Ureter (tissue), 1 donor: Measurements from ENCODE around the gene RAPGEF1. TPM values are rescaled to one million over a fixed set of nuclear protein-coding genes. Genes with fewer than 3 reads are reported as not detected.

Experiments used
- DNase-seq: peaks from one replicate; pipeline ENCODE4 v3.0.0-alpha.2; 2020; ENCODE audit warnings: low spot score
- total RNA-seq: library from RNA; stranded (reverse); gene quantifications from one replicate; pipeline ENCODE4 v1.2.4, GENCODE V29; 2023
- donor health status: DM: yes; HTN: yes; CAD: no.

The RAPGEF1 gene
- total RNA-seq, 1 donor from 2014 or later: 64.9 TPM

DNA sequence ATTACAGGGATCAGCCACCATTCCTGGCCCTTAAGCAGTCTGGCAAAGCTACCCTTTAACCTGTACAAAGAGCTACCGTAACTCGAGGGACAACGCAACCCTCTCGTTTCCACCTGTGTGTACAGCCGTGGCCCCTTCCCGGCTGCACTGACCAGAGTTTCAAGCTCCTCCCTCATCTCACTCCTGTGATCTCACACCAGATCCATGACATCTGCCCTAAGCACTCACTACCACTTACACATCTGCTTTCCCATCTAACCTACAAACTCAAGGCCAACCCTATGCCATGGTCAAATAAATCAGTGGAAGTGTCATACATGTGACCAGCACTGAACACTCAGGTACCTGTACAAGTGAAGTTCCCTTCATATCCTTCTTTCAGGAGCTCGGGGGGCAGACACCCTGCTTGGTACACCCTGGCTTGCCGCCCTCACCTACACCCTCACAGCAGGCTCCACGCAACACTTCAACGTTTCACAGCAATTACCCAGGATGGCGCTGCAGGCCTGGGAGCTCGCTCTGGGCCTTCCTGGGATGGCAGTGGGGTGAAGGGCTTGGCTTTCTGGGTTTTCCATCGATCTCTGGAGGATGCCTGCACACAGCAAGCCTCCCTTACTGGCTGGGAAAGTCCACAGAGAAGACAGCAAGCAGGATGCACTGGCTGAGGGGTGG is 132.8 kb downstream of the RAPGEF1 start:
- DNase-seq: no peak

GRCh38 chr9:131605770-131606590 is 133.9 kb downstream of the RAPGEF1 start:
- DNase-seq: no peak

DNA sequence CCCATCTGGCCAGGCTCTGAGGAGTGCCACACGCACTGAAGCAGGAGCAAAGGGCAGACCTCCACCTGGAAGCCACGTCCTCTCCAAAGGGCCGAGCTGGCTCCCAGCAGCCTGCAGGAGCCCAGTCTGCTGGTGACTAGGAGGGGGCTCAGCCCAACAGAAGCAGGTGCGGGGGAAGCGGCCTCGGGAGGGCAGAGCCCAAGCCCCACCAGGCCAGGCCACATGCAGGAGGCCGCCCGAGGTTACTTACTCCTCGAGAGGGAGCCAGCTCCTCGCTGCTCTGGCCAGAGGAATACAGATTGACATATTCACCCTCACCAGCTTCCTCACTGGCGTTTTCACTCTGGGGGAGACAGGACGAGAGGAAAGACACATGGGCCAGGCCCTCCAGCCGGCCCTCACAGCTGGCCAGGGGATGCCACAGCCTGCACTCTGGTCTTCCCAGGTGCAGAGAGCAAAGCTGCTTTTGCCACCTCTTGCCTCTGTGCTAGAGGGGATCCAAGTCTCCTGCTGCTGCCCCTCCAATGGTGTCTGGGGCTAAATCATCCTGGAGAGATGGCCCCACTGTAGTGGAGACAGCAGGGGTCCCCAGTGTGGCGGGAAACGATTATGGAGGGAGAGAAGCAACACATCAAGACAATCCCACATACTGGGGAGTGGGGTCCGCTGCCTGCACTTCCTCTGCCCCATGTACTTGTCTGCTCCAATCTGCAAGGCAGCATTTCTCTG is 136.0 kb downstream of the RAPGEF1 start:
- no peak for DNase-seq

- DNase-seq: no peak
These were observed 136.7 kb downstream of the RAPGEF1 start for GRCh38 chr9:131603199-131603598.

GRCh38 chr9:131601683-131602181 is 138.1 kb downstream of the RAPGEF1 start:
- no peak for DNase-seq

- DNase-seq: no peak
These were observed 141.8 kb downstream of the RAPGEF1 start for GRCh38 chr9:131598121-131598520.

DNA sequence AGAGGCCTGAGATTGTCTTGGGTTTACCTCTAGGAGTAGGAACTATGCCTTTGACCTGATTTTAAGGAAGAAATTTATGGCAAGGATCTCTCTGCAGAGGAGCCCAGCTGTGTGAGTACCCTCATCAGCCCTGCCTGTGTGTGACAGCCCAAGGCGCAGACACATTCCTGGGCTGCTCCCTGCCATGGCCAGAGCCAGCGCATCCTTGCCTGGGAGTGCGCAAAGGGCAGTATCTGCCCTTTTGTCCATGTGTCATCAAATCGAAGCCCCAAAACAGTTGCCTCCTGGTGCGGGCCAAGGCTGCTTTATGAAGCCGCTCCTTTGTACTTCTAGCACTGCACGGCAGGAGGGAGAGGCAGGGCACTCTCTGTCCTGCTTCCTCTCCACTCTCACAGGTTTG is 142.6 kb downstream of the RAPGEF1 start:
- DNase-seq: no peak

GRCh38 chr9:131596430-131596743 is 143.5 kb downstream of the RAPGEF1 start:
- DNase-seq: no peak

DNA sequence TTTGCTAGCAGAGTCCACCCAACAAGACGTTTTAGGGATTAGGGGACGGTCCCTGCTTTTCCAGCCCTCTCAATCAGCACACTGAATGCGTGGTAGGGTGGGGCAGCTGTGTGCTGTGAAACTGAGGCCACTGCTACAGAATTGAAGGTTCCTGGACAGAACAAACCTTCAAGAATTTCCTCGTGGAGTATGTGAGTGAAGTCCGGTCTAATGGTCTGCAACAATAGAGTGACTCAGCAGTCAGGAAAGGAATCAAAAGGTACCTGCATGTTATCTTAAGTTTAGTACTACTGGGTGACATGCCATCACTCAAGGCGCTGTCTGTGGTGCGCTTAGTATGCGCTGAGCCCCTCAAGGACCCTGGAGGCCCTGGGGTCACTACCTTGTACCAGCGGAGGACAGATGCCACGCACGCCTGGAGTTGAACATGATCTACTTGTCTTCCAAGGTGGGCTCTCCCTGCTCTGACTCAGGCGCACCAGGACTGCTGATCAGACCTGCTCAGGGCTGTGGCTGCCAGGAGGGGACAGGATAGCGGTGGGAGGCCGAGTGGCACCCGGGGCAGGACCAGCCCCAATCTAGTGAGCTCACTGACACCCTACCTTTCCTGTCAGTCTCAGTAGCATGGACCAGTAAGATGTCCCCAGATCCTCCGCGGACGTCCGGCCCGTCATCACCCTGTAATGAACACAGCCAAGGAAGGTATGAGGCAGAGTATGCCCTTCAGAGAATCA is 144.0 kb downstream of the RAPGEF1 start:
- no peak for DNase-seq

- DNase-seq: no peak
These were observed 144.8 kb downstream of the RAPGEF1 start for GRCh38 chr9:131594906-131595665.

- DNase-seq: no peak
These were observed 145.8 kb downstream of the RAPGEF1 start for GRCh38 chr9:131593936-131594665.

DNA sequence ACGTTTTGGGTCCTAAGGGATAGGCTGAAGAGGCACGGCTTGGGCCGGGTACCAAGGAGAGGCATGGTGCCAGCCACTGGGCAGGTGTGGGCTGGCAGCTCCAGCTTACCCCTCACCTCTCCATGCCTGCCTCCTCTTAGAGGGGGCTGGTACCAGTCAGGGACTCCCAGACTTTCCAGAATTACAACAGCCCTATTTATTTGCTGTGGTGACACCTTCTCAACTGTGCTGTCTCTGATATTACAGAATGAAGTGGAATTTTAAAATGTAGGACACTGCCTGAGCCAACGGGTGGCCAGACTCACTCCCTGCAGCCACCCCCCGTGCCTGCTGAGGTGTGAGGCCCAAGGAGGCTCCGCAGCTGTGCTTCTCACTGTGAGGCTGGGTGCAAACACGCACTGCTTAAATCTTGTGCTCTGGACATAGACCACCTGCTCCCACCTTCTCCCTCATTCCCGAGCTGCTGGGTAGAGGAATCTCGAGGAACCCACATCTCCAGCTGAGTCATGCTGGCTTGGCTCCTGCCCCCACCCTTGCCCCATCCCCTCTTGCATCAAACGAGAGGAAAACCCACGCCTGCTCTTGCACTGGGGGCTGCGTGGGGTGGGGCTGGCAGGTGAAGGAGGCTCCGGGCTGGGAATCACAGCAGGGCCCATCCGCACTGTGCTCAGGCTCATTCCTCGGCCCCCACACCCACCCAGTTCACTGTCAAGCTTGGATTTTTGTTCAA is 146.6 kb downstream of the RAPGEF1 start:
- no peak for DNase-seq

- no peak for DNase-seq
These were observed 148.0 kb downstream of the RAPGEF1 start for GRCh38 chr9:131591845-131592208.

DNA sequence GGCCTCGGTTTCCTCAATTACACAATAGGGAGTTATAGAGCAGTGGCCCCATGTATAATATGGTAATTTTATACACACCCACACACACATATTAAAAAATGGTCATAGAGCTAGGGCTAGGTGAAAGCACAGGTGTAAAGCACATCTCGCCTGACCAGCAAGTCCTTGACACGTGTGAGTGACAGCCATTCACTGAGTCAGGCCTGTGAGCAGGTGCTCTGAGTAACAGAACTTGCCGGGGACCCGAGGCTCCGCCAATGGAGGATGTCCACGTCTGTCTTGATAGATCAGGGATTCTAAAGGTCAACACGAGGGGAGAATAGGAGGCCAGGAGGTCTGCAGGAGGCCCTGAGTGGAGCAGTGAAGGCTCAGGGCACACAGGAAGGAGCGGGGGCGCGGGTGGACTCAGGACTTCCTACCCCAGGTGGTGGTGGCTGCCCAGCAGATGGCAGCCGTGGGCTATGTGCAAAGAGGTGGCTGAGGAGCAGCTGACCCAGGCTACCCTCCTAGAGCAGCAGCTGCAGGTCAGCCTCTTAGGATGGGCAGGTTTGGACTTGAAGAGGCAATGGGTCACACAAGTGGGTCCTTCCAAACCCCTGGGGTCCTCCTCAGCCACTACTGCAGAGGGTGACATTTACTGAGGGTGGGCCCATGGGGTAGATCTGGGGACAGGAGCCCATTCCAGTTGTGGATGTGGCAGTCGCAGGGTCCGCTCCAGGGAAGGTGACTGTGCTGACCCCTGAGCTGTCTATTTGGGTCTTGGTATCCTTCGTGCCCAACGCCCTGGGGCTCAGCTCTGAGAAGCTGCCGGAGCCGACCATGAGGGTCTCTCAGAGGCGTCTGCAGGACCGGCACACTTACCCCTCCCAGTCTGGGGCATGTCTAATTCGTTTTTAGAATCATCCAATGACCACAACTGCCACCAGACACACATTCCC is 148.7 kb downstream of the RAPGEF1 start:
- peak; percentile 82 for DNase-seq

- DNase-seq: no peak
These were observed 149.4 kb downstream of the RAPGEF1 start for GRCh38 chr9:131590449-131590848.

- no peak for DNase-seq
These were observed 149.9 kb downstream of the RAPGEF1 start for GRCh38 chr9:131589993-131590392.

DNA sequence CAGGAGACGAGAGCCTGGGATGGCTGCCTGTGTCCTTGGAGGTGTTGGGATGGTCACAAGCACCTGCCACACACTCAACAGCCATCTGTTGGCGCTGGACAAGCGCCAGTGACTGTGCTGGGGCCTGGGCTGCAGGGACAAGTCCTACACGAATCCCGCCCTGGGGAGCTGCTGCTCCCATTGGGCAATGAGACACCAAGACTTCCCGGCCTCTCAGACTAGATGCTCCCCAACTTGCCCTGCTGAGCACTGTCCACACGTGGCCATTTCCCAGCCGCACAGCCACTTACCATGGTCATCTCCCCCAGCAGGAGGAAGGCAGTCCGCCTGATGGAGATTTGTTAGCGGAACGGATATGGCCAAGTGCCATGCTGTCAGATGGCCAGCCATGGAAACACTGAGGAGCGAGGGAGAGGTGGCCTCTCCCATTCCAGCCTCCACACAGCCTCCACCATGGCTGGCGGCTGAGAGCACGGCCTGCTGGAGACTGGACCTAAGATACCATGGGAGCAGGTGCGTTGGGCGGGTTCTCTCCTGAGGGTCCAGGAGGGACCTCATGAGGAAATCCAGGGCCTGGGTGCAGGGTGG is 150.7 kb downstream of the RAPGEF1 start:
- no peak for DNase-seq

- DNase-seq: no peak
These were observed 151.5 kb downstream of the RAPGEF1 start for GRCh38 chr9:131588396-131588795.
